Fibroblast of lung (primary cell): ENCODE data around the gene FAM53B.

Source experiments
- EZH2 ChIP-seq: IDR thresholded peaks from 2 replicates; pipeline ENCODE4 v1.5.1; 2012; ENCODE audit warnings: low read length, control low read depth, mild to moderate bottlenecking; ENCODE audit errors: missing control alignments
- TF ChIP-seq, protein P1 (sequence below), 2 donors: IDR thresholded peaks in 1 of 2; conservative IDR thresholded peaks in 1 of 2; 1 replicate in 1 of 2; 2 replicates in 1 of 2; pipeline ENCODE4 v1.5.1; 2011 to 2012; ENCODE audit warnings: low read length in 2 of 2, control low read depth in 1 of 2, inconsistent platforms in 1 of 2, low read depth in 1 of 2, mild to moderate bottlenecking in 1 of 2

DNA sequence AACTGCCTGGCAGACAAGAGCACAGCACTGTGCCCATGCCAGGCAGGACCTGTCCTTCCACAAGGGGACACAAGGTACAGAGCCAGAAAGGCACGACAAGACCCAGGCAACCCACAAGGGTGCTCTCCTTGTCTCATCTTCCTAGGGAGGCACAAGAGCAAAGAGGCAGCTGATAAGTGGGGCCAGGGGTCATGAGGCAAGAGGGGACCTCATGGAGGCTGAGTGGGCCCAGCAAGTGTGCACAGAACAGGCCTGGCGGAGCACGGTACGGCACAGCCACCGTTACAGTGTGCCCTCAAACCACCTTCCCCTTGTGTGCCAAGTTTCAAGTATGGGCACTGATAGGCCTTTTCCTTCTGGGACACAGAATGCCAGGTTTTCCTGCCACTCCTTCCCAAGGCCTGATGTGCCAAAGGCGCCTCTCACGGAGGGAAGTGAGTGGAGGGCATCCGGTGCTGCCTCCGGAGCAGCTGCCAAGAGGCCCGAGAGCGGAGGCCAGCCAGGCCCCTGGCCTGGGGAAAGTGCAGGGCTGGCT is 75.6 kb downstream of the FAM53B start:
- TF ChIP-seq, protein P1, sequence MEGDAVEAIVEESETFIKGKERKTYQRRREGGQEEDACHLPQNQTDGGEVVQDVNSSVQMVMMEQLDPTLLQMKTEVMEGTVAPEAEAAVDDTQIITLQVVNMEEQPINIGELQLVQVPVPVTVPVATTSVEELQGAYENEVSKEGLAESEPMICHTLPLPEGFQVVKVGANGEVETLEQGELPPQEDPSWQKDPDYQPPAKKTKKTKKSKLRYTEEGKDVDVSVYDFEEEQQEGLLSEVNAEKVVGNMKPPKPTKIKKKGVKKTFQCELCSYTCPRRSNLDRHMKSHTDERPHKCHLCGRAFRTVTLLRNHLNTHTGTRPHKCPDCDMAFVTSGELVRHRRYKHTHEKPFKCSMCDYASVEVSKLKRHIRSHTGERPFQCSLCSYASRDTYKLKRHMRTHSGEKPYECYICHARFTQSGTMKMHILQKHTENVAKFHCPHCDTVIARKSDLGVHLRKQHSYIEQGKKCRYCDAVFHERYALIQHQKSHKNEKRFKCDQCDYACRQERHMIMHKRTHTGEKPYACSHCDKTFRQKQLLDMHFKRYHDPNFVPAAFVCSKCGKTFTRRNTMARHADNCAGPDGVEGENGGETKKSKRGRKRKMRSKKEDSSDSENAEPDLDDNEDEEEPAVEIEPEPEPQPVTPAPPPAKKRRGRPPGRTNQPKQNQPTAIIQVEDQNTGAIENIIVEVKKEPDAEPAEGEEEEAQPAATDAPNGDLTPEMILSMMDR (conservative IDR thresholded peaks at IDR 0.05 in 1 of 2, IDR thresholded peaks at IDR 0.05 in 1 of 2; ENCODE audit: low read depth in 1 of 2, low read length in 2 of 2) = no peak
- no peak for TF ChIP-seq EZH2
